OCI-LY7 (cell line): Measurements from ENCODE around the gene KRT9.

Experiments
- EZH2phosphoT487 ChIP-seq: fragments of 200-600 bp; sonication (generic); IDR thresholded peaks from 2 replicates; pipeline ENCODE4 v1.6.1; 2018; ENCODE audit warnings: low read depth, borderline replicate concordance, mild to moderate bottlenecking, mixed run types, antibody characterized with exemption, low read length, moderate library complexity, mixed read lengths
- TF ChIP-seq, protein P1 (sequence below): fragments of 200-600 bp; sonication (generic); conservative IDR thresholded peaks from 2 replicates; pipeline ENCODE4 v1.5.1; 2014; ENCODE audit warnings: mild to moderate bottlenecking, antibody characterized with exemption, low read length, moderate library complexity, mixed read lengths

DNA sequence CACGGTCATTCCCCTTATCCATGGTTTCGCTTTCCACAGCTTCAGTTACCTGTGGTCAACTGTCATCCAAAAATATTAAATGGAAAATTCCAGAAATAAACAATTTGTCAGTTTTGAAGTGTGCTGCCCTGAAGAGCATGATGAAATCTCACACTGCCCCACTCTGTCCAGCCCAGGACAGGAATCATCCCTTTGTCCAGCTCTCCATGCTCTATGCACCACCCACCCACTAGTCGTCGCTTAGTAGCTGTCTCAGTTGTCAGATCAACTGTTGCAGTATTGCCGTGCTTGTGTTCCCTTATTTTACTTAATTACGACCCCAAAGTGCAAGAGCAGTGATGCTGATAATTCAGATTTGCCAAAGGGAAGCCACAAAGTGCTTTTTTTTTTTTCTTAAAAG lies 10.3 kb downstream of the KRT9 start:
- TF ChIP-seq, protein P1, sequence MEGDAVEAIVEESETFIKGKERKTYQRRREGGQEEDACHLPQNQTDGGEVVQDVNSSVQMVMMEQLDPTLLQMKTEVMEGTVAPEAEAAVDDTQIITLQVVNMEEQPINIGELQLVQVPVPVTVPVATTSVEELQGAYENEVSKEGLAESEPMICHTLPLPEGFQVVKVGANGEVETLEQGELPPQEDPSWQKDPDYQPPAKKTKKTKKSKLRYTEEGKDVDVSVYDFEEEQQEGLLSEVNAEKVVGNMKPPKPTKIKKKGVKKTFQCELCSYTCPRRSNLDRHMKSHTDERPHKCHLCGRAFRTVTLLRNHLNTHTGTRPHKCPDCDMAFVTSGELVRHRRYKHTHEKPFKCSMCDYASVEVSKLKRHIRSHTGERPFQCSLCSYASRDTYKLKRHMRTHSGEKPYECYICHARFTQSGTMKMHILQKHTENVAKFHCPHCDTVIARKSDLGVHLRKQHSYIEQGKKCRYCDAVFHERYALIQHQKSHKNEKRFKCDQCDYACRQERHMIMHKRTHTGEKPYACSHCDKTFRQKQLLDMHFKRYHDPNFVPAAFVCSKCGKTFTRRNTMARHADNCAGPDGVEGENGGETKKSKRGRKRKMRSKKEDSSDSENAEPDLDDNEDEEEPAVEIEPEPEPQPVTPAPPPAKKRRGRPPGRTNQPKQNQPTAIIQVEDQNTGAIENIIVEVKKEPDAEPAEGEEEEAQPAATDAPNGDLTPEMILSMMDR, result no peak
- TF ChIP-seq EZH2phosphoT487, result no peak
